PC-9 (cell line): ENCODE results near the gene PSMA7. TPM values are rescaled to one million over a fixed set of nuclear protein-coding genes. Genes with fewer than 3 reads are reported as not detected.

Source experiments
- BruUV-seq: library from RNA; stranded (reverse); fragments of 400-500 nt; replicated peaks from 2 replicates; lab custom pipeline; 2021; lab: Mats Ljungman, UMichigan
- CTCF ChIA-PET: fragments of 300-600 bp; sonication (Branson Sonifier 250); formaldehyde crosslinking; loops from one replicate; lab custom pipeline; 2022; ENCODE audit warnings: antibody characterized with exemption; lab: Charles Lee
- POLR2A ChIA-PET: fragments of 300-600 bp; sonication (Branson Sonifier 250); formaldehyde crosslinking; loops from one replicate; lab custom pipeline; 2022; ENCODE audit warnings: antibody characterized with exemption; ENCODE audit not compliant: unreplicated experiment; lab: Charles Lee
- DNase-seq, 2 experiments: peaks; one replicate each; pipeline versions ENCODE4 v3.0.0 to v3.0.0-alpha.2; 2015 to 2022; ENCODE audit warnings: mixed read lengths in 1 of 2
- H2AFZ ChIP-seq: fragments of 200-600 bp; sonication (generic); 2 replicates; pipeline ENCODE4 v1.8.1; 2017; ENCODE audit warnings: antibody characterized with exemption
- H3F3A ChIP-seq: fragments of 200-600 bp; sonication (generic); 2 replicates; pipeline ENCODE4 v1.8.1; 2017; ENCODE audit warnings: antibody characterized with exemption, mild to moderate bottlenecking, low read depth; ENCODE audit not compliant: insufficient read depth
- H3K27ac ChIP-seq: fragments of 200-600 bp; sonication (generic); 2 replicates; pipeline ENCODE4 v1.6.1; 2016; ENCODE audit warnings: mixed run types
- H3K27me3 ChIP-seq: fragments of 200-600 bp; sonication (generic); 2 replicates; pipeline ENCODE4 v1.6.1; 2016; ENCODE audit warnings: low read depth, mixed run types; ENCODE audit not compliant: insufficient read depth
- H3K36me3 ChIP-seq: fragments of 200-600 bp; sonication (generic); 2 replicates; pipeline ENCODE4 v1.6.1; 2016; ENCODE audit warnings: low read depth, mixed run types
- H3K4me1 ChIP-seq: fragments of 200-600 bp; sonication (generic); replicated peaks from 2 replicates; pipeline ENCODE4 v1.6.1; 2016; ENCODE audit warnings: mixed run types; ENCODE audit not compliant: insufficient read depth
- H3K4me2 ChIP-seq: fragments of 200-600 bp; sonication (generic); 2 replicates; pipeline ENCODE4 v1.6.1; 2017; ENCODE audit warnings: mixed run types
- H3K4me3 ChIP-seq: fragments of 200-600 bp; sonication (generic); 2 replicates; pipeline ENCODE4 v1.6.1; 2016; ENCODE audit warnings: mixed run types
- H3K79me2 ChIP-seq: fragments of 200-600 bp; sonication (generic); 2 replicates; pipeline ENCODE4 v1.6.1; 2017; ENCODE audit warnings: low read depth, mixed run types
- H3K9me2 ChIP-seq: fragments of 200-600 bp; sonication (generic); 2 replicates; pipeline ENCODE4 v1.8.1; 2017; ENCODE audit warnings: mild to moderate bottlenecking; ENCODE audit not compliant: insufficient read depth
- H3K9me3 ChIP-seq: fragments of 200-600 bp; sonication (generic); 2 replicates; pipeline ENCODE4 v1.8.1; 2016; ENCODE audit warnings: low read depth; ENCODE audit not compliant: insufficient read depth
- H4K20me1 ChIP-seq: fragments of 200-600 bp; sonication (generic); 2 replicates; pipeline ENCODE4 v1.8.1; 2017; ENCODE audit not compliant: insufficient read depth
- CTCF ChIP-seq: fragments of 200-600 bp; sonication (generic); conservative IDR thresholded peaks from 2 replicates; pipeline ENCODE4 v1.6.1; 2017; ENCODE audit warnings: mixed run types, antibody characterized with exemption, mild to moderate bottlenecking, moderate library complexity
- EZH2 ChIP-seq: fragments of 200-600 bp; sonication (generic); IDR thresholded peaks from 2 replicates; pipeline ENCODE4 v1.8.0; 2017; ENCODE audit warnings: antibody characterized with exemption, low read depth
- intact Hi-C: fragments of 100-400 bp; cut with micrococcal nuclease; formaldehyde crosslinking; loops from one replicate; pipeline ENCODE4 v1.10.0; 2022; ENCODE audit not compliant: unreplicated experiment
- total RNA-seq: library from RNA; stranded (reverse); gene quantifications from 2 replicates; pipeline ENCODE4 v1.2.3, GENCODE V29; 2021

The PSMA7 gene
- total RNA-seq, 1 experiment from 2014 or later = 391 TPM

- BruUV-seq = no TSS peak
- H4K20me1 ChIP-seq = no peaks in the 10 kb centered on the region
- H3K27ac ChIP-seq = no peak overlapping the region
- ChIA-PET POLR2A (no interaction called here), CTCF (no interaction called here)
- TF ChIP-seq CTCF = no peak
- no peak for TF ChIP-seq EZH2
- H3K4me2 ChIP-seq = no peak overlapping the region
- intact Hi-C loops = no loop called here
- no peaks in the 10 kb centered on the region for H3K4me1 ChIP-seq
- peaks cover 17% of the 10 kb centered on the region for H3K9me3 ChIP-seq
- H3K79me2 ChIP-seq = no peaks in the 10 kb centered on the region
- no peak overlapping the region for H2AFZ ChIP-seq
- no peaks in the 10 kb centered on the region for H3F3A ChIP-seq
- no peaks in the 10 kb centered on the region for H3K9me2 ChIP-seq
- peaks cover 81% of the 10 kb centered on the region for H3K27me3 ChIP-seq
- no peak overlapping the region for H3K4me3 ChIP-seq
- H3K36me3 ChIP-seq = no peaks in the 10 kb centered on the region
- DNase-seq = no peak
These were observed 42.1 kb downstream of the PSMA7 start for GRCh38 chr20:62101078-62101477.

GRCh38 chr20:62097881-62098407 is 45.2 kb downstream of the PSMA7 start:
- no peak for DNase-seq
- Histone ChIP-seq H3F3A (peaks cover 5% of the 10 kb centered on the region; the same call in 1 of the 2 replicates), H3K4me2 (no peak overlapping the region), H2AFZ (no peak overlapping the region), H3K79me2 (no peaks in the 10 kb centered on the region), H4K20me1 (no peaks in the 10 kb centered on the region), H3K9me3 (peaks cover 15% of the 10 kb centered on the region), H3K4me3 (no peak overlapping the region), H3K9me2 (no peaks in the 10 kb centered on the region), H3K36me3 (no peaks in the 10 kb centered on the region), H3K27me3 (peaks cover 65% of the 10 kb centered on the region), H3K4me1 (no peaks in the 10 kb centered on the region), H3K27ac (no peak overlapping the region)
- no TSS peak for BruUV-seq
- POLR2A ChIA-PET = no interaction called here
- CTCF ChIA-PET = no interaction called here
- intact Hi-C loops = no loop called here
- TF ChIP-seq CTCF (no peak), EZH2 (no peak)

DNA sequence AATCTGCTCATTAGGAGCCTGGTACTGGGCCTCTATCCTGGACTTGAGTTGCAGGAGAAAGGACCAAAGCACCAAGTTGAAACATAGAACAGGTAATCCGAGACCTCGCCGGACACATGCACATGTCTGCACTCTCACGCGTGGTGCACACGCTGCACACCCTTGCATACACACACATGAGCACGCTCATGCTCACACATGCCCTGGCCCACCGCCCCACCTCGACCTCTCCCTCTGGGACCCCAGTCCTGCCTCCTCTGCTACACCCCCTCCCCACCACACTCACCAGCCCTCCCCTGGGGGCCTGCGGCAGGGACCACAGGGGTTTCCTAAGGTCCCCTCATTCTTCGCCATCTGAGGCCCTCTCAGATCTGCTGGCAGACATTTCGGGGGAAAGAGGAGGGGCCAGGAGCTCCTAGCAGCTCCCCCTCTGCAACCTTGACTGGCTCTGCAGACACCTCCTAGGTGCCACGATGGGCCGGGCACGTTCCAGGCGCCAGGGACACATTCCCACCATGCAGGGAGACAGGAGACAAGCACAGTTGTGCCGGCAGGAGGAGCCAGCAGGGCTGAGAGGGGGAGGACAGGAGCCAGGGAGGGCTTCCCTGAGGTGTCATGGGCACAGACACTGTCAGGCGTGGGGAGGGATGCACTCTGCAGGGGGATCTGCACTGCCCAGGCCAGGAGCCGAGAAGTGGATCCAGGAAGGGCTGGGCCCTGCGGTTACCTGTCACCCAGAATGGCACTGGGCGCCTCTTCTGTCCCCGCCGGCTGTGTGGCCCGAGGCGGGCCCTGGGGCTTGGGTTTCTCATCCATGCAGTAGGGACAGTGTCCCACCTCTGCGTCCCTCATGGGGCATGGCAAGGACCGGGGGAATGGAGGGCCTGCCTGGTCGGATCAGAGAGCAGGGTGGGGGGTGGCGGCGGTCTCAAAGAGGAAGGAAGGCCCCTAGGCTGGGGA is 46.5 kb downstream of the PSMA7 start:
- ChIA-PET POLR2A (no interaction called here), CTCF (no interaction called here)
- no peaks in the 10 kb centered on the region for H3K4me1 ChIP-seq
- intact Hi-C loops = no loop called here
- no TSS peak for BruUV-seq
- H4K20me1 ChIP-seq = no peaks in the 10 kb centered on the region
- H2AFZ ChIP-seq = no peak overlapping the region
- H3K4me3 ChIP-seq = no peak overlapping the region
- TF ChIP-seq EZH2 (no peak), CTCF (no peak)
- no peak overlapping the region for H3K4me2 ChIP-seq
- H3K36me3 ChIP-seq = no peaks in the 10 kb centered on the region
- H3F3A ChIP-seq = peaks cover 5% of the 10 kb centered on the region; the same call in 1 of the 2 replicates
- peaks cover 15% of the 10 kb centered on the region for H3K9me3 ChIP-seq
- no peaks in the 10 kb centered on the region for H3K79me2 ChIP-seq
- H3K27me3 ChIP-seq = peaks cover 65% of the 10 kb centered on the region
- H3K9me2 ChIP-seq = no peaks in the 10 kb centered on the region
- no peak overlapping the region for H3K27ac ChIP-seq
- DNase-seq = no peak
